GM23338 (cell line): ENCODE data around the gene INHBB. TPM values are rescaled to one million over a fixed set of nuclear protein-coding genes. Genes with fewer than 3 reads are reported as not detected.

Experiments
- ATAC-seq: fragments of 200-7000 bp; cut with Tn5 transposase; 3 replicates; pipeline ENCODE4 v1.9.1; 2020
- DNase-seq: peaks from one replicate; pipeline ENCODE4 v3.0.0-alpha.2; 2015; ENCODE audit warnings: low spot score
- H2AFZ ChIP-seq: fragments of 200-600 bp; sonication (generic); 2 replicates; pipeline ENCODE4 v1.8.0; 2016; ENCODE audit warnings: antibody characterized with exemption, mild to moderate bottlenecking, moderate library complexity
- H3F3A ChIP-seq: fragments of 200-600 bp; sonication (generic); replicated peaks from 2 replicates; pipeline ENCODE4 v1.8.0; 2017; ENCODE audit warnings: antibody characterized with exemption, mixed run types, low read depth
- H3K27ac ChIP-seq: fragments of 200-600 bp; sonication (generic); 2 replicates; pipeline ENCODE4 v1.6.1; 2016; ENCODE audit warnings: low read depth
- H3K27me3 ChIP-seq: fragments of 200-600 bp; sonication (generic); 2 replicates; pipeline ENCODE4 v1.8.0; 2016; ENCODE audit warnings: mild to moderate bottlenecking, mixed run types, moderate library complexity; ENCODE audit not compliant: insufficient read depth
- H3K36me3 ChIP-seq: fragments of 200-600 bp; sonication (generic); 2 replicates; pipeline ENCODE4 v1.8.0; 2016; ENCODE audit warnings: mild to moderate bottlenecking; ENCODE audit not compliant: insufficient read depth
- H3K4me1 ChIP-seq: fragments of 200-600 bp; sonication (generic); 2 replicates; pipeline ENCODE4 v1.8.0; 2016; ENCODE audit warnings: mild to moderate bottlenecking, moderate library complexity; ENCODE audit not compliant: insufficient read depth
- H3K4me2 ChIP-seq: fragments of 200-600 bp; sonication (generic); 2 replicates; pipeline ENCODE4 v1.7.1; 2017; ENCODE audit warnings: mixed run types
- H3K4me3 ChIP-seq: fragments of 200-600 bp; sonication (generic); 2 replicates; pipeline ENCODE4 v1.6.1; 2016; ENCODE audit warnings: mixed run types
- H3K79me2 ChIP-seq: fragments of 200-600 bp; sonication (generic); replicated peaks from 2 replicates; pipeline ENCODE4 v1.8.0; 2017; ENCODE audit warnings: mild to moderate bottlenecking; ENCODE audit not compliant: insufficient read depth
- H3K9me2 ChIP-seq: fragments of 200-600 bp; sonication (generic); 2 replicates; pipeline ENCODE4 v1.8.0; 2017; ENCODE audit not compliant: insufficient read depth
- H4K20me1 ChIP-seq: fragments of 200-600 bp; sonication (generic); replicated peaks from 2 replicates; pipeline ENCODE4 v1.8.0; 2017; ENCODE audit warnings: mild to moderate bottlenecking; ENCODE audit not compliant: insufficient read depth
- H3K27ac Mint-ChIP-seq: 2 replicates; pipeline ENCODE4 v1.8.0; 2020; ENCODE audit warnings: inconsistent platforms, mild to moderate bottlenecking, moderate library complexity, mixed read lengths
- H3K27me3 Mint-ChIP-seq: 3 replicates; pipeline ENCODE4 v1.8.0; 2022; ENCODE audit warnings: low read depth, mild to moderate bottlenecking, moderate library complexity, mixed read lengths, inconsistent platforms; ENCODE audit not compliant: insufficient read depth, poor library complexity
- H3K36me3 Mint-ChIP-seq: 3 replicates; pipeline ENCODE4 v1.8.0; 2021; ENCODE audit warnings: low read depth, mild to moderate bottlenecking, inconsistent platforms, moderate library complexity, mixed read lengths
- H3K4me1 Mint-ChIP-seq: 3 replicates; pipeline ENCODE4 v1.8.0; 2020; ENCODE audit warnings: mild to moderate bottlenecking, inconsistent platforms, mixed read lengths
- H3K4me3 Mint-ChIP-seq: 3 replicates; pipeline ENCODE4 v1.8.0; 2021; ENCODE audit warnings: moderate library complexity, mild to moderate bottlenecking, inconsistent platforms, mixed read lengths
- H3K9me3 Mint-ChIP-seq: 3 replicates; pipeline ENCODE4 v1.8.0; 2020; ENCODE audit warnings: moderate library complexity, mild to moderate bottlenecking, inconsistent platforms, mixed read lengths
- CREB1 ChIP-seq: fragments of 250-450 bp; sonication (Bioruptor Pico); IDR thresholded peaks from 2 replicates; pipeline ENCODE4 v1.5.0; 2020; ENCODE audit warnings: low read depth, mild to moderate bottlenecking, moderate library complexity
- ETS1 ChIP-seq: IDR thresholded peaks from 2 replicates; pipeline ENCODE4 v1.6.1; 2016; ENCODE audit warnings: antibody characterized with exemption
- EZH2 ChIP-seq: fragments of 200-600 bp; sonication (generic); IDR thresholded peaks from one replicate; pipeline ENCODE4 v1.8.0; 2017; ENCODE audit warnings: antibody characterized with exemption, mild to moderate bottlenecking, low read depth; ENCODE audit not compliant: unreplicated experiment
- EZH2phosphoT487 ChIP-seq: fragments of 200-600 bp; sonication (generic); IDR thresholded peaks from one replicate; pipeline ENCODE4 v1.8.1; 2018; ENCODE audit warnings: antibody characterized with exemption; ENCODE audit not compliant: unreplicated experiment
- JUNB ChIP-seq: IDR thresholded peaks from one replicate; pipeline ENCODE4 v1.6.1; 2016; ENCODE audit warnings: antibody characterized with exemption; ENCODE audit not compliant: unreplicated experiment
- NANOG ChIP-seq: IDR thresholded peaks from 2 replicates; pipeline ENCODE4 v1.6.1; 2016; ENCODE audit warnings: antibody characterized with exemption, borderline replicate concordance
- POLR2AphosphoS5 ChIP-seq: IDR thresholded peaks from 2 replicates; pipeline ENCODE4 v1.6.1; 2016; ENCODE audit warnings: antibody characterized with exemption, low read depth
- STAT1 ChIP-seq: IDR thresholded peaks from one replicate; pipeline ENCODE4 v1.6.1; 2016; ENCODE audit warnings: antibody characterized with exemption; ENCODE audit not compliant: unreplicated experiment
- ZNF114 ChIP-seq: fragments of 250-450 bp; sonication (Bioruptor Pico); IDR thresholded peaks from 2 replicates; pipeline ENCODE4 v1.5.0; 2020; ENCODE audit warnings: mild to moderate bottlenecking, moderate library complexity
- ZNF331 ChIP-seq: fragments of 250-450 bp; sonication (Bioruptor Pico); IDR thresholded peaks from 2 replicates; pipeline ENCODE4 v1.5.0; 2020; ENCODE audit warnings: low read depth, mild to moderate bottlenecking, moderate library complexity
- ZNF462 ChIP-seq: fragments of 250-450 bp; sonication (Bioruptor Pico); IDR thresholded peaks from 2 replicates; pipeline ENCODE4 v1.5.0; 2020; ENCODE audit warnings: mild to moderate bottlenecking, moderate library complexity
- polyA plus RNA-seq: library from polyadenylated mRNA; unstranded; fragments of >200 nt; fragmentation: Nextera tagmentation; extraction: Ambion mirVana; gene quantifications from 2 replicates; pipeline ENCODE4 v1.2.1, GENCODE V29; 2016
- total RNA-seq: library from RNA; depleted of rRNA; stranded (reverse); fragments of >200 nt; shearing (Covaris generic); gene quantifications from 2 replicates; pipeline ENCODE4 v1.2.3, GENCODE V29; 2014
- TF ChIP-seq, protein P1 (sequence below): IDR thresholded peaks from one replicate; pipeline ENCODE4 v1.6.1; 2018; ENCODE audit warnings: antibody characterized with exemption; ENCODE audit not compliant: unreplicated experiment
- TF ChIP-seq, protein P2 (sequence below), 2 experiments: fragments of 200-600 bp in 1 of 2; sonication (generic) in 1 of 2; conservative IDR thresholded peaks; 2 replicates each; pipeline versions ENCODE4 v1.5.1 to v1.6.1; 2016 to 2017; ENCODE audit warnings: antibody characterized with exemption in 2 of 2, low read depth in 2 of 2, mild to moderate bottlenecking in 2 of 2, moderate library complexity in 1 of 2

Gene INHBB
- total and polyA plus RNA-seq, 2 experiments from 2014 or later = 0.21 TPM; not detected in 1

- Histone ChIP-seq H3K36me3 (no peaks in the 10 kb centered on the region), H3K27ac (no peak overlapping the region), H3K4me2 (no peak overlapping the region), H3K27me3 (peaks cover 65% of the 10 kb centered on the region), H3K79me2 (no peaks in the 10 kb centered on the region), H2AFZ (no peak overlapping the region), H4K20me1 (0 out of 2 replicates have a peak, but pooled peaks cover 5% of the 10 kb centered on the region), H3K4me1 (peaks cover 29% of the 10 kb centered on the region), H3F3A (peaks cover 8% of the 10 kb centered on the region; the same call in 1 of the 2 replicates), H3K9me2 (no peaks in the 10 kb centered on the region), H3K4me3 (no peak overlapping the region)
- Mint-ChIP-seq H3K27ac (no peak overlapping the region), H3K36me3 (no peaks in the 10 kb centered on the region), H3K4me1 (peaks cover 33% of the 10 kb centered on the region), H3K9me3 (no peaks in the 10 kb centered on the region; the same call in 2 of the 3 replicates), H3K4me3 (no peak overlapping the region), H3K27me3 (peaks cover 53% of the 10 kb centered on the region)
- DNase-seq (no peak), ATAC-seq (no peak)
- TF ChIP-seq POLR2AphosphoS5 (no peak), ZNF114 (CRISPR knock-in tag) (no peak), EZH2 (no peak), EZH2phosphoT487 (no peak), NANOG (no peak), ZNF331 (CRISPR knock-in tag) (no peak), JUNB (no peak), CREB1 (CRISPR knock-in tag) (no peak), ZNF462 (CRISPR knock-in tag) (no peak), ETS1 (no peak), STAT1 (no peak)
- TF ChIP-seq, protein P1, sequence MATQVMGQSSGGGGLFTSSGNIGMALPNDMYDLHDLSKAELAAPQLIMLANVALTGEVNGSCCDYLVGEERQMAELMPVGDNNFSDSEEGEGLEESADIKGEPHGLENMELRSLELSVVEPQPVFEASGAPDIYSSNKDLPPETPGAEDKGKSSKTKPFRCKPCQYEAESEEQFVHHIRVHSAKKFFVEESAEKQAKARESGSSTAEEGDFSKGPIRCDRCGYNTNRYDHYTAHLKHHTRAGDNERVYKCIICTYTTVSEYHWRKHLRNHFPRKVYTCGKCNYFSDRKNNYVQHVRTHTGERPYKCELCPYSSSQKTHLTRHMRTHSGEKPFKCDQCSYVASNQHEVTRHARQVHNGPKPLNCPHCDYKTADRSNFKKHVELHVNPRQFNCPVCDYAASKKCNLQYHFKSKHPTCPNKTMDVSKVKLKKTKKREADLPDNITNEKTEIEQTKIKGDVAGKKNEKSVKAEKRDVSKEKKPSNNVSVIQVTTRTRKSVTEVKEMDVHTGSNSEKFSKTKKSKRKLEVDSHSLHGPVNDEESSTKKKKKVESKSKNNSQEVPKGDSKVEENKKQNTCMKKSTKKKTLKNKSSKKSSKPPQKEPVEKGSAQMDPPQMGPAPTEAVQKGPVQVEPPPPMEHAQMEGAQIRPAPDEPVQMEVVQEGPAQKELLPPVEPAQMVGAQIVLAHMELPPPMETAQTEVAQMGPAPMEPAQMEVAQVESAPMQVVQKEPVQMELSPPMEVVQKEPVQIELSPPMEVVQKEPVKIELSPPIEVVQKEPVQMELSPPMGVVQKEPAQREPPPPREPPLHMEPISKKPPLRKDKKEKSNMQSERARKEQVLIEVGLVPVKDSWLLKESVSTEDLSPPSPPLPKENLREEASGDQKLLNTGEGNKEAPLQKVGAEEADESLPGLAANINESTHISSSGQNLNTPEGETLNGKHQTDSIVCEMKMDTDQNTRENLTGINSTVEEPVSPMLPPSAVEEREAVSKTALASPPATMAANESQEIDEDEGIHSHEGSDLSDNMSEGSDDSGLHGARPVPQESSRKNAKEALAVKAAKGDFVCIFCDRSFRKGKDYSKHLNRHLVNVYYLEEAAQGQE = no peak
- TF ChIP-seq, protein P2, sequence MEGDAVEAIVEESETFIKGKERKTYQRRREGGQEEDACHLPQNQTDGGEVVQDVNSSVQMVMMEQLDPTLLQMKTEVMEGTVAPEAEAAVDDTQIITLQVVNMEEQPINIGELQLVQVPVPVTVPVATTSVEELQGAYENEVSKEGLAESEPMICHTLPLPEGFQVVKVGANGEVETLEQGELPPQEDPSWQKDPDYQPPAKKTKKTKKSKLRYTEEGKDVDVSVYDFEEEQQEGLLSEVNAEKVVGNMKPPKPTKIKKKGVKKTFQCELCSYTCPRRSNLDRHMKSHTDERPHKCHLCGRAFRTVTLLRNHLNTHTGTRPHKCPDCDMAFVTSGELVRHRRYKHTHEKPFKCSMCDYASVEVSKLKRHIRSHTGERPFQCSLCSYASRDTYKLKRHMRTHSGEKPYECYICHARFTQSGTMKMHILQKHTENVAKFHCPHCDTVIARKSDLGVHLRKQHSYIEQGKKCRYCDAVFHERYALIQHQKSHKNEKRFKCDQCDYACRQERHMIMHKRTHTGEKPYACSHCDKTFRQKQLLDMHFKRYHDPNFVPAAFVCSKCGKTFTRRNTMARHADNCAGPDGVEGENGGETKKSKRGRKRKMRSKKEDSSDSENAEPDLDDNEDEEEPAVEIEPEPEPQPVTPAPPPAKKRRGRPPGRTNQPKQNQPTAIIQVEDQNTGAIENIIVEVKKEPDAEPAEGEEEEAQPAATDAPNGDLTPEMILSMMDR (conservative IDR thresholded peaks at IDR 0.05; ENCODE audit: low read depth in 2 of 2) = no peak
Observed at GRCh38 chr2:120350080-120350479, 4.1 kb downstream of the INHBB start.
